ENCODE data around the gene ZNF532. TPM values are rescaled to one million over a fixed set of nuclear protein-coding genes. Genes with fewer than 3 reads are reported as not detected.
A peak's percentile ranks its signal among the peaks of the same experiment; 100 is the strongest.
"Not testable (repeated sequence)": the region's sequence is repeated elsewhere in the genome, so short reads cannot be mapped to it uniquely, and the experiment has no call there.

ZNF532 gene
- total RNA-seq, 1 donor from 2014 or later = 69.4 TPM

DNA sequence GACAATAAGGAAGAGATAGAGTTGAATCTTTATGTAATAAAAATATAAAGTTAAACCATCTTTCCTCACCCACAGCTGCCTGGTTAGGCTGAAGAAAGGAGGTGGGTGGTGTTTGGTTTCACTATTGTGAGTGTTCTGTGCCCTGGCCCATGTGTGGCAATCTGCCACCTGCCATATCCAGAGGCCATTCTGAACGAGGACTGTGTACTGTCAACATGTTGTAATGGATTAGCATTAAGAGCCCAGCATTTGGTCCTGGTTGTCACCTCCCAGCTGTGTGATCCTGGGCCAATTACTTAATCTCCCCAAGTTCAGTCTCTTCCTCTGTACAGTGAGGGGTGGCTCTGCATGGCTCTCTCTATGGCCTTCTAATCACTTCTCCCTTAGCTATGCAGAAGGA, 156.8 kb downstream of the ZNF532 start:
- peaks cover 15 to 25% (median 19%) of the 10 kb centered on the region in 3 donors for H3K4me1 ChIP-seq (ENCODE audit: control insufficient read depth in 3 of 3, insufficient read depth in 3 of 3, low read length in 3 of 3)
- no peaks in the 10 kb centered on the region for H3K36me3 ChIP-seq (ENCODE audit: control insufficient read depth in 3 of 3, insufficient read depth in 3 of 3, low read length in 3 of 3)
- H3K27me3 ChIP-seq (ENCODE audit: control insufficient read depth in 3 of 3, insufficient read depth in 3 of 3, low read length in 3 of 3) = no peaks in the 10 kb centered on the region
- no peak overlapping the region for H3K9ac ChIP-seq (ENCODE audit: low read depth in 1 of 3, low read length in 3 of 3)
- H3K27ac ChIP-seq (ENCODE audit: low read depth, low read length) = no peak overlapping the region
- H3K9me3 ChIP-seq (ENCODE audit: control insufficient read depth in 3 of 3, low read length in 3 of 3) = peaks cover 0 to 2% (median 0%) of the 10 kb centered on the region in 3 donors
- no peak overlapping the region for H3K4me3 ChIP-seq (ENCODE audit: low read length in 3 of 3)

DNA sequence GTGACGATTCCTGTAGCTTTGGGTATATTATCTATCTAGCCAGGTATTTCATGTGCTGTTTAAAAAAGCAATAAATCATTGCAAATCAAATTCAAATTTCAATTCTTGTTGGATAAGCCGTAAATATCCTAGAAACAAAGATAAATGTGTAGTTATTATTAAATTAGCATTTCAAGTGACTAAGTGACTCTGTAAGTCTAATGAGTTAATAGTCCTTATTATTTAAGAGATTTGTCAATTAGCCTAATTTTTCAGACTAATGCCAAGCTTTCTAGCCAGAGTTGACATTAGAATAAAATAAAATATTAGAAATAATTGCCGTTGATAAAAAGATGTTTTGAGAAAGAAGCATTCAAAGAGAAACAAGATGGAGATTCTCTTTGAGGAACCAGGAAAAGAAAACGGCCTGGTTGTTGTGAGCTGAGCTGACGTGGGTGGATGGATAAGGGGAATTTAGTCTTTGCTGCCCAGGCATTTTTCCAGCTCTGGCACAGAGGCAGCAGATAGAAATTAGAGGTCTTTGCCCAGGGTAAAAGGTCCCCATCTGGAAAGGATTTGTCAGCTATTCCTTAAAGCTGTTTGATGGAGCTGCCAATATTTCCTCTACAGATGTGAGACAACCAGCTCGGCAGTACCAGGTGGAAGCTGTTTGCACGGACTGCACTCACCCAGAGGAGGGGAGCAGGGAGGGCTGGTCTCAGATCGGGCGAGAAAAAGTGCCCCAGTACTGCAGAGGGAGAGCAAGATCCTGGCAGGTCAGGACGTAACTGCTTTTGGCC, 157.7 kb downstream of the ZNF532 start:
- Histone ChIP-seq H3K4me3 (ENCODE audit: low read length in 3 of 3) (no peak overlapping the region), H3K4me1 (ENCODE audit: control insufficient read depth in 3 of 3, insufficient read depth in 3 of 3, low read length in 3 of 3) (peaks cover 21 to 30% (median 22%) of the 10 kb centered on the region in 3 donors), H3K36me3 (ENCODE audit: control insufficient read depth in 3 of 3, insufficient read depth in 3 of 3, low read length in 3 of 3) (no peaks in the 10 kb centered on the region), H3K9ac (ENCODE audit: low read depth in 1 of 3, low read length in 3 of 3) (peak overlapping the region in 1 of 3 donors; percentile 16), H3K27me3 (ENCODE audit: control insufficient read depth in 3 of 3, insufficient read depth in 3 of 3, low read length in 3 of 3) (no peaks in the 10 kb centered on the region), H3K27ac (ENCODE audit: low read depth, low read length) (peak overlapping the region; percentile 31), H3K9me3 (ENCODE audit: control insufficient read depth in 3 of 3, low read length in 3 of 3) (peaks cover 0 to 2% (median 0%) of the 10 kb centered on the region in 3 donors)

DNA sequence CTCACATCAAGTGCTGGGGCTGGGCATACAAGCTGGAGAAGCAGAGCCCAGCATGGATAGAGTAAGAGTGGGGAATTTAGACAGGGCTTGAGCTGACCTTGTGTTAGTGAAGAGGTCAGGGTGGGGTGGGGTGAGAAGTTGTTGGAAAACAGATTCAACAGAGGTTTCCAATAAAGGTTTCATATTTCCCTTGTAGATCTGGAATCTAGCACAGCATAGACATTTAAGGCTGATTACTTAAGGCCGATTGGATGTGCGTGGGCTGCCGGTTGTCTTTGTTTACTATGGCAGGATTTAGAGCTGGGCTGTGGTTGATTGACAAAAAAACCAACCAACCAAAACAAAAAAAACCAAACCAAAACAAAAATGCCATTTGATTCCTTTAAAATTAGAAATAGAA, 160.2 kb downstream of the ZNF532 start:
- no peaks in the 10 kb centered on the region for H3K36me3 ChIP-seq (ENCODE audit: control insufficient read depth in 3 of 3, insufficient read depth in 3 of 3, low read length in 3 of 3)
- H3K27me3 ChIP-seq (ENCODE audit: control insufficient read depth in 3 of 3, insufficient read depth in 3 of 3, low read length in 3 of 3) = no peaks in the 10 kb centered on the region
- no peak overlapping the region for H3K9ac ChIP-seq (ENCODE audit: low read depth in 1 of 3, low read length in 3 of 3)
- H3K27ac ChIP-seq (ENCODE audit: low read depth, low read length) = peak overlapping the region; percentile 76
- H3K4me1 ChIP-seq (ENCODE audit: control insufficient read depth in 3 of 3, insufficient read depth in 3 of 3, low read length in 3 of 3) = peaks cover 25 to 33% (median 28%) of the 10 kb centered on the region in 3 donors
- no peak overlapping the region for H3K4me3 ChIP-seq (ENCODE audit: low read length in 3 of 3)
- H3K9me3 ChIP-seq (ENCODE audit: control insufficient read depth in 3 of 3, low read length in 3 of 3) = no peaks in the 10 kb centered on the region

DNA sequence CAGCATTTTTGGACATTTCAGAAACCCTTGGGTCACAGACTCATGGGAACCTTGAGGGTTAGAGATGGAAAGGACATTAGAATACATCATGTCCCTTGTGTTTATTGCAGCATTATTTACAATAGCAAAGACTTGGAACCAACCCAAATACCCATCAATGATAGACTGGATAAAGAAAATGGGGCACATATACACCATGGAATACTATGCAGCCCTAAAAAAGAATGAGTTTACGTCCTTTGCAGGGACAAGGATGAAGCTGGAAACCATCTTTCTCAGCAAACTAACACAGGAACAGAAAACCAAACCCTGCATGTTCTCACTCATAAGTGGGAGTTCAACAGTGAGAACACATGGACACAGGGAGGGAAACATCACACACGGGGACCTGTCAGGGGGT, 160.9 kb downstream of the ZNF532 start:
- H3K9me3 ChIP-seq (ENCODE audit: control insufficient read depth in 3 of 3, low read length in 3 of 3); H3K9ac ChIP-seq (ENCODE audit: low read depth in 1 of 3, low read length in 3 of 3); H3K27me3 ChIP-seq (ENCODE audit: control insufficient read depth in 3 of 3, insufficient read depth in 3 of 3, low read length in 3 of 3); H3K36me3 ChIP-seq (ENCODE audit: control insufficient read depth in 3 of 3, insufficient read depth in 3 of 3, low read length in 3 of 3); H3K4me3 ChIP-seq (ENCODE audit: low read length in 3 of 3): not testable (repeated sequence)
- H3K27ac ChIP-seq (ENCODE audit: low read depth, low read length) = peak overlapping the region; percentile 76
- peaks cover 32 to 40% (median 33%) of the 10 kb centered on the region in 3 donors for H3K4me1 ChIP-seq (ENCODE audit: control insufficient read depth in 3 of 3, insufficient read depth in 3 of 3, low read length in 3 of 3)

DNA sequence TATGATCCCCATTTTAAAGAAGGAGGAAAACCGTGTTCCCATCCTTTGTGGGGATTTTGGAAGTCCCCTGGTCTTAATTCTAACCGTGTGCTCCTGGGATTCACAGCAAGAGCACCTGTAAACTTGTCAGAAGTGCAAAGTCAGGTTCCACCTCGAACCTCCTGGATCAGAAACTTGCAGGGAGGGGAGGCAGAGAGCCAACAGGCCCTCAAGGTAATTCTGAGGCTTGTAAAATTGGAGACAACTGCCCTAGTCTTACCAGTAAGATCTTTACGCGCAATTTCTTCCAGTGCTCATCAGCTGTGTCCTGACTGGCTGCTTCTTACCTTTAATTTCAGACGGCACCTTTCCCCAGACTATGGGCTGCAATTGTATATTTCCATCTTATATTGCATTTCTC, 161.7 kb downstream of the ZNF532 start:
- Histone ChIP-seq H3K4me3 (ENCODE audit: low read length in 3 of 3) (no peak overlapping the region), H3K9me3 (ENCODE audit: control insufficient read depth in 3 of 3, low read length in 3 of 3) (no peaks in the 10 kb centered on the region), H3K36me3 (ENCODE audit: control insufficient read depth in 3 of 3, insufficient read depth in 3 of 3, low read length in 3 of 3) (no peaks in the 10 kb centered on the region), H3K4me1 (ENCODE audit: control insufficient read depth in 3 of 3, insufficient read depth in 3 of 3, low read length in 3 of 3) (peaks cover 33 to 41% (median 36%) of the 10 kb centered on the region in 3 donors), H3K27me3 (ENCODE audit: control insufficient read depth in 3 of 3, insufficient read depth in 3 of 3, low read length in 3 of 3) (no peaks in the 10 kb centered on the region), H3K27ac (ENCODE audit: low read depth, low read length) (peak overlapping the region; percentile 77), H3K9ac (ENCODE audit: low read depth in 1 of 3, low read length in 3 of 3) (peak overlapping the region in 1 of 3 donors; percentile 62)

DNA sequence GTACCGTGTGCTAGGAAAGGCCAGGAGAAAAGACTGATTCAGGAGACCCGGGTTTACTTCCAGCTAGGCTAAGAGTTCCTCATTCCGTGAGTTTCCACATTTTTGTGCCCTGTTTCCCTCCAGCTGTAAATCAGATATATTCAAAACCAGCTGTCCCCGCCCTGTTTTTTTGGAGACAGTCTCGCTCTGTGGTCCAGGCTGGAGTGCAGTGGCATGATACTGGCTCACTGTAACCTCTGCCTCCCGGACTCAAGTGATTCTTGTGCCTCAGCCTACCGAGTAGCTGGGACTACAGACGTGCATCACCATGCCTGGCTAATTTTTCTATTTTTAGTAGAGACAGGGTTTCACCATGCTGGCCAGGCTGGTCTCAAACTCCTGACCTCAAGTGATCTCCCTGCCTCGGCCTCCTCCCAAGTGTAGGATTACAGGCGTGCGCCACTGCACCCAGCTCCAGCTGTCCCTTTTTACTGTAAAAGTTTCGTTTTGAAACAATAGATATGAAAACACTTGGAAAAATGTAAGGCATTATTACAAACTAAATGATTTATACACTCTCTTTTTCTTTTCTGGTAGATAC, 162.2 kb downstream of the ZNF532 start:
- peaks cover 34 to 43% (median 37%) of the 10 kb centered on the region in 3 donors for H3K4me1 ChIP-seq (ENCODE audit: control insufficient read depth in 3 of 3, insufficient read depth in 3 of 3, low read length in 3 of 3)
- no peaks in the 10 kb centered on the region for H3K36me3 ChIP-seq (ENCODE audit: control insufficient read depth in 3 of 3, insufficient read depth in 3 of 3, low read length in 3 of 3)
- no peak overlapping the region for H3K4me3 ChIP-seq (ENCODE audit: low read length in 3 of 3)
- H3K9me3 ChIP-seq (ENCODE audit: control insufficient read depth in 3 of 3, low read length in 3 of 3) = no peaks in the 10 kb centered on the region
- H3K27me3 ChIP-seq (ENCODE audit: control insufficient read depth in 3 of 3, insufficient read depth in 3 of 3, low read length in 3 of 3) = no peaks in the 10 kb centered on the region
- H3K27ac ChIP-seq (ENCODE audit: low read depth, low read length) = peak overlapping the region; percentile 77
- peak overlapping the region in 1 of 3 donors; percentile 62 for H3K9ac ChIP-seq (ENCODE audit: low read depth in 1 of 3, low read length in 3 of 3)

DNA sequence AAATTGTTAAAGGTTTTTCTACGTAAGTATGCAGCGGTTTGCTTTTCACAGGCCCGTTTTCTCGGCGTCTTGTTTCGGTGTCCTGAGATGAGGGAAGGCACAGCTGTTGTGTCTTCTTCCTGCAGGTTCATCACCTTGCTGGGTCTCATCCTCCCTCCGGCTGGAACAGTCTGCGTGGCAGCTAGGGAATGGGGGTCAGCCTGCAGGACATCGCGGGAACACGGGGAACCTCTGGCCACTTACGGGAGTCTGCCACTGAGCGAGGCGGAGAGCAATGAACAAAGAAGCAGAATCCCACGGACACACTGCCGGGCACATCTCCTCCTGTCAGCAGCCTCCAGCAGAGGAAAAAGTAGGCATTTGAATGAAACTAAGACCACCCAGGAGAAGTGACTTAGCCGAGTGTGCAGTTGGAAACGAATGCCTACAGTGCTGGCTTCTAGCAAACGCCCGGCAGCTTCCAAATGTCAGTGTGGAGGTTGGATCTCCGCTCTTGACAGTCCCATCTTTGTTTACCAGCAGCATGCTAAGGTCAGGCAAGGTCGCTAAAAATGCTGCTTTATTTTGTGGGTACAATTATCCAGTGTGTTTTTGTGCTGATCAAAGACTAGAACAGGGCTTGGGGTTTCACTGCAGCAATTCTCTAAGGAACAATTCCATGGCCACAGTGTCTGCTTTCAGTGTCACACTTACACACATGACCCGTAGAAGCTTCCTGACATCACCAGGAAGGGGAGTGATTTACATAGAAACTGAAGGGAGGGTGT, 165.2 kb downstream of the ZNF532 start:
- Histone ChIP-seq H3K4me1 (ENCODE audit: control insufficient read depth in 3 of 3, insufficient read depth in 3 of 3, low read length in 3 of 3) (peaks cover 30 to 39% (median 31%) of the 10 kb centered on the region in 3 donors), H3K9me3 (ENCODE audit: control insufficient read depth in 3 of 3, low read length in 3 of 3) (no peaks in the 10 kb centered on the region), H3K4me3 (ENCODE audit: low read length in 3 of 3) (peak overlapping the region in 1 of 3 donors; percentile 21), H3K27ac (ENCODE audit: low read depth, low read length) (peak overlapping the region; percentile 93), H3K36me3 (ENCODE audit: control insufficient read depth in 3 of 3, insufficient read depth in 3 of 3, low read length in 3 of 3) (no peaks in the 10 kb centered on the region), H3K27me3 (ENCODE audit: control insufficient read depth in 3 of 3, insufficient read depth in 3 of 3, low read length in 3 of 3) (no peaks in the 10 kb centered on the region), H3K9ac (ENCODE audit: low read depth in 1 of 3, low read length in 3 of 3) (peak overlapping the region in 2 of 3 donors; percentile 36 to 50)

DNA sequence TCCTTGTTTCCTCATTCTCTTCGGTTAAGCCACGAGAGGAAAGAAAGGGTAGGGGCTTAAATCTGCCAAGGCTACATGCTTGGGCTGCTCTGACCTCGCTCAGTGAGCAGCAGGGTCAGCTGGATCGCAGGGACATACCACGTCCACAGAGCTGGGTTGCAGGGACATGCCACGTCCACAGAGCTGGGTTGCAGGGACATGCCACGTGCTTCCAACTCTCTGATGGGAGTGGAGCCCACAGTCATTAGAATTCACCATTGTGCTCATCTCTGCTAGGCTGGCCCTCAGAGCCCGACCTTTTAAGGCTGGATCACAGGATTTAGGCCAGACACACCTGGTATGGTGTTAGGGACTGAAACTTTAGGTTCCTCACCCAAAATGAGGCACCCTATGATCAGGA, 167.6 kb downstream of the ZNF532 start:
- Histone ChIP-seq H3K4me3 (ENCODE audit: low read length in 3 of 3) (no peak overlapping the region), H3K36me3 (ENCODE audit: control insufficient read depth in 3 of 3, insufficient read depth in 3 of 3, low read length in 3 of 3) (no peaks in the 10 kb centered on the region), H3K27ac (ENCODE audit: low read depth, low read length) (peak overlapping the region; percentile 93), H3K4me1 (ENCODE audit: control insufficient read depth in 3 of 3, insufficient read depth in 3 of 3, low read length in 3 of 3) (peaks cover 19 to 28% (median 22%) of the 10 kb centered on the region in 3 donors), H3K9me3 (ENCODE audit: control insufficient read depth in 3 of 3, low read length in 3 of 3) (no peaks in the 10 kb centered on the region), H3K9ac (ENCODE audit: low read depth in 1 of 3, low read length in 3 of 3) (no peak overlapping the region), H3K27me3 (ENCODE audit: control insufficient read depth in 3 of 3, insufficient read depth in 3 of 3, low read length in 3 of 3) (no peaks in the 10 kb centered on the region)

DNA sequence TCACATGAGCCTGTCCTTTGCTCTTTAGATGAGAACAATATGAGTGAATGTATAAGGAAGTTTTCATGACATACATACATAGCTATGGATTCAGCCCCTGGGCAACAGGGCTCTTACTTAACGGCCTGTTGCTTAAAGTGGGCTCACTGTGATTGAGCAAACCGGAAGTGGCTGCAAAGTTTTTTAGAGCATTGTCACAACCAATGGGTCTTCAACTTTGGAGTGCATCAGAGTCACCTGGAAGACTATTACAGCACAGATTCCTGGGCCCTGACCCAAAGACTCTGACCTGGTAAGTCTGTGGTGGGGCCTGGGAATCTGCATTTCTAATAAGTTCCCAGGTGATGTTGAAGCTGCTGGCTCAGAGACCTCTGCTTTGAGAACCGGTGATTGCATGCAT, 168.7 kb downstream of the ZNF532 start:
- H3K9me3 ChIP-seq (ENCODE audit: control insufficient read depth in 3 of 3, low read length in 3 of 3) = no peaks in the 10 kb centered on the region
- no peaks in the 10 kb centered on the region for H3K36me3 ChIP-seq (ENCODE audit: control insufficient read depth in 3 of 3, insufficient read depth in 3 of 3, low read length in 3 of 3)
- peaks cover 16 to 31% (median 20%) of the 10 kb centered on the region in 3 donors for H3K4me1 ChIP-seq (ENCODE audit: control insufficient read depth in 3 of 3, insufficient read depth in 3 of 3, low read length in 3 of 3)
- H3K27me3 ChIP-seq (ENCODE audit: control insufficient read depth in 3 of 3, insufficient read depth in 3 of 3, low read length in 3 of 3) = no peaks in the 10 kb centered on the region
- H3K9ac ChIP-seq (ENCODE audit: low read depth in 1 of 3, low read length in 3 of 3) = no peak overlapping the region
- H3K27ac ChIP-seq (ENCODE audit: low read depth, low read length) = no peak overlapping the region
- H3K4me3 ChIP-seq (ENCODE audit: low read length in 3 of 3) = no peak overlapping the region

All from skeletal muscle tissue (tissue), 4 donors.